Spleen (tissue), 7 donors: ENCODE measurements around the gene OPRD1.
"Not testable (repeated sequence)": the region's sequence is repeated elsewhere in the genome, so short reads cannot be mapped to it uniquely, and the experiment has no call there.

Experiments used
- CTCF ChIP-seq, 11 experiments: fragments of 200-600 bp in 7 of 11; fragments of 450-650 bp in 4 of 11; sonication (generic) in 4 of 11; IDR thresholded peaks in 8 of 11; conservative IDR thresholded peaks in 3 of 11; 1 replicate in 7 of 11; 2 replicates in 4 of 11; pipeline versions ENCODE4 v1.4.0 to v1.8.0; 2016 to 2021; ENCODE audit warnings: antibody characterized with exemption in 11 of 11, inconsistent platforms in 4 of 11, mild to moderate bottlenecking in 1 of 11
- POLR2A ChIP-seq, 3 donors: fragments of 450-650 bp; IDR thresholded peaks; one replicate each; pipeline ENCODE4 v1.5.1; 2017; ENCODE audit warnings: antibody characterized with exemption in 3 of 3, mild to moderate bottlenecking in 1 of 3
- POLR2AphosphoS5 ChIP-seq, 3 donors: sonication (generic); formaldehyde crosslinking; IDR thresholded peaks; one replicate each; pipeline ENCODE4 v1.5.1; 2017; ENCODE audit warnings: antibody characterized with exemption in 3 of 3
- donor health status: DM: no; HTN: no; CAD: no; lungs with moderate emphysema.
- donor health status: DM: no; HTN: no; CAD: no.
- donor health status: DM: no; HTN: no; CAD: no.

- not testable (repeated sequence) for TF ChIP-seq POLR2A (IDR thresholded peaks at IDR 0.05); CTCF (IDR thresholded peaks at IDR 0.05 in 8 of 11, conservative IDR thresholded peaks at IDR 0.05 in 3 of 11); POLR2AphosphoS5 (IDR thresholded peaks at IDR 0.05)
Measured at GRCh38 chr1:28847207-28847606, 35.2 kb downstream of the OPRD1 start.
